ENCODE data around the gene RBP3. TPM values are rescaled to one million over a fixed set of nuclear protein-coding genes. Genes with fewer than 3 reads are reported as not detected.

The RBP3 gene
- polyA plus RNA-seq, 1 donor from 2014 or later, result not detected

Other genes starting within 250 kb of the RBP3 start
- gene GDF10, start 48.2 kb upstream of the RBP3 start, polyA plus RNA-seq, result not detected
- not detected for gene GDF2, start 25.9 kb upstream of the RBP3 start, polyA plus RNA-seq
- not detected for gene ZNF488, start 35.9 kb downstream of the RBP3 start, polyA plus RNA-seq
- gene ANXA8, start 135.8 kb downstream of the RBP3 start, polyA plus RNA-seq, result not detected
- gene FAM25G, start 143.3 kb downstream of the RBP3 start, polyA plus RNA-seq, result not detected
- gene AGAP9, start 175.3 kb downstream of the RBP3 start, polyA plus RNA-seq, result 0.90 TPM

Measured in IgD-negative memory B cell (primary cell).